Measurements from ENCODE around the gene F2RL3. TPM values are rescaled to one million over a fixed set of nuclear protein-coding genes. Genes with fewer than 3 reads are reported as not detected.
A peak's percentile ranks its signal among the peaks of the same experiment; 100 is the strongest.
"Not testable (repeated sequence)": the region's sequence is repeated elsewhere in the genome, so short reads cannot be mapped to it uniquely, and the experiment has no call there.

The F2RL3 gene
- total RNA-seq, 1 donor from 2014 or later, result not detected

GRCh38 chr19:16919496-16919895, 30.7 kb downstream of the F2RL3 start:
- no peak for DNase-seq (ENCODE audit: low read depth)

GRCh38 chr19:16920816-16921529, 32.2 kb downstream of the F2RL3 start:
- peak; percentile 22 for DNase-seq (ENCODE audit: low read depth)

- DNase-seq (ENCODE audit: low read depth), result no peak
Observed at GRCh38 chr19:16921766-16922591, 33.2 kb downstream of the F2RL3 start.

GRCh38 chr19:16922592-16922934, 33.8 kb downstream of the F2RL3 start:
- no peak for DNase-seq (ENCODE audit: low read depth)

- DNase-seq (ENCODE audit: low read depth), result no peak
Observed at GRCh38 chr19:16922949-16923348, 34.1 kb downstream of the F2RL3 start.

- no peak for DNase-seq (ENCODE audit: low read depth)
Observed at GRCh38 chr19:16927883-16928282, 39.1 kb downstream of the F2RL3 start.

GRCh38 chr19:16928351-16928750, 39.6 kb downstream of the F2RL3 start:
- DNase-seq (ENCODE audit: low read depth), result no peak

- no peak for DNase-seq (ENCODE audit: low read depth)
Observed at GRCh38 chr19:16928916-16929315, 40.1 kb downstream of the F2RL3 start.

- no peak for DNase-seq (ENCODE audit: low read depth)
Observed at GRCh38 chr19:16930753-16931152, 42.0 kb downstream of the F2RL3 start.

- DNase-seq (ENCODE audit: low read depth), result no peak
Observed at GRCh38 chr19:16931306-16931705, 42.5 kb downstream of the F2RL3 start.

GRCh38 chr19:16934489-16934888, 45.7 kb downstream of the F2RL3 start:
- DNase-seq (ENCODE audit: low read depth), result no peak

GRCh38 chr19:16936901-16937300, 48.1 kb downstream of the F2RL3 start:
- no peak for DNase-seq (ENCODE audit: low read depth)

- not testable (repeated sequence) for DNase-seq (ENCODE audit: low read depth)
Observed at GRCh38 chr19:16937796-16938195, 49.0 kb downstream of the F2RL3 start.

GRCh38 chr19:16938211-16938610, 49.4 kb downstream of the F2RL3 start:
- DNase-seq (ENCODE audit: low read depth), result no peak

GRCh38 chr19:16940063-16940462, 51.3 kb downstream of the F2RL3 start:
- DNase-seq (ENCODE audit: low read depth), result not testable (repeated sequence)

GRCh38 chr19:16940626-16941025, 51.8 kb downstream of the F2RL3 start:
- no peak for DNase-seq (ENCODE audit: low read depth)

Other genes with a start within 250 kb of the F2RL3 start
- gene SMIM7, start 228.9 kb upstream of the F2RL3 start, total RNA-seq, result 60.3 and 64.9 TPM in 2 replicates
- gene TMEM38A, start 227.9 kb upstream of the F2RL3 start, total RNA-seq, result 128 and 135 TPM in 2 replicates
- gene NWD1, start 169.2 kb upstream of the F2RL3 start, total RNA-seq, result 0.05 TPM in 2 replicates
- gene SIN3B, start 59.6 kb upstream of the F2RL3 start, total RNA-seq, result 19.8 and 22.2 TPM in 2 replicates
- not detected in 2 replicates for gene CPAMD8, start 137.8 kb downstream of the F2RL3 start, total RNA-seq
- gene HAUS8, start 186.5 kb downstream of the F2RL3 start, total RNA-seq, result 3.3 and 5.4 TPM in 2 replicates
- gene MYO9B, start 186.8 kb downstream of the F2RL3 start, total RNA-seq, result 35.8 and 43.4 TPM in 2 replicates